SK-N-SH treated with all-trans-retinoic acid at 6 μM for 48 hours (cell line): Measurements from ENCODE around the gene CT55.

Experiments used
- ISL1 ChIP-seq: fragments of 250-450 bp; sonication (Bioruptor Pico); IDR thresholded peaks from 2 replicates; pipeline ENCODE4 v2.1.2; 2022; ENCODE audit warnings: mild to moderate bottlenecking, moderate library complexity
- RARB ChIP-seq: fragments of 250-450 bp; sonication (Bioruptor Pico); IDR thresholded peaks from 2 replicates; pipeline ENCODE4 v1.8.0; 2021; ENCODE audit warnings: mild to moderate bottlenecking, moderate library complexity
- ZFP30 ChIP-seq: fragments of 450-650 bp; formaldehyde crosslinking; IDR thresholded peaks from 2 replicates; pipeline ENCODE4 v1.5.0; 2022; ENCODE audit warnings: mild to moderate bottlenecking, moderate library complexity

- TF ChIP-seq RARB (CRISPR knock-in tag) (no peak), ISL1 (CRISPR knock-in tag) (no peak), ZFP30 (no peak)
Observed at GRCh38 chrX:135114392-135114791, 56.8 kb downstream of the CT55 start.
